B cell (primary cell): Measurements from ENCODE around the gene BMP2K.

Source experiments
- EZH2 ChIP-seq: IDR thresholded peaks from 2 replicates; pipeline ENCODE4 v1.6.1; 2012; ENCODE audit warnings: borderline replicate concordance, low read depth, mild to moderate bottlenecking, moderate library complexity, low read length; ENCODE audit not compliant: insufficient read depth, poor library complexity, severe bottlenecking
- TF ChIP-seq, protein P1 (sequence below): fragments of 200-600 bp; IDR thresholded peaks from one replicate; pipeline ENCODE4 v1.8.0; 2022; ENCODE audit warnings: antibody characterized with exemption, mild to moderate bottlenecking

- TF ChIP-seq, protein P1, sequence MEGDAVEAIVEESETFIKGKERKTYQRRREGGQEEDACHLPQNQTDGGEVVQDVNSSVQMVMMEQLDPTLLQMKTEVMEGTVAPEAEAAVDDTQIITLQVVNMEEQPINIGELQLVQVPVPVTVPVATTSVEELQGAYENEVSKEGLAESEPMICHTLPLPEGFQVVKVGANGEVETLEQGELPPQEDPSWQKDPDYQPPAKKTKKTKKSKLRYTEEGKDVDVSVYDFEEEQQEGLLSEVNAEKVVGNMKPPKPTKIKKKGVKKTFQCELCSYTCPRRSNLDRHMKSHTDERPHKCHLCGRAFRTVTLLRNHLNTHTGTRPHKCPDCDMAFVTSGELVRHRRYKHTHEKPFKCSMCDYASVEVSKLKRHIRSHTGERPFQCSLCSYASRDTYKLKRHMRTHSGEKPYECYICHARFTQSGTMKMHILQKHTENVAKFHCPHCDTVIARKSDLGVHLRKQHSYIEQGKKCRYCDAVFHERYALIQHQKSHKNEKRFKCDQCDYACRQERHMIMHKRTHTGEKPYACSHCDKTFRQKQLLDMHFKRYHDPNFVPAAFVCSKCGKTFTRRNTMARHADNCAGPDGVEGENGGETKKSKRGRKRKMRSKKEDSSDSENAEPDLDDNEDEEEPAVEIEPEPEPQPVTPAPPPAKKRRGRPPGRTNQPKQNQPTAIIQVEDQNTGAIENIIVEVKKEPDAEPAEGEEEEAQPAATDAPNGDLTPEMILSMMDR, result no peak
- no peak for TF ChIP-seq EZH2
Measured at GRCh38 chr4:78827191-78827590, 51.0 kb downstream of the BMP2K start.
